Right lobe of liver (tissue), 4 donors: ENCODE measurements around the gene BCL10.

ENCODE experiments used
- CTCF ChIP-seq, 4 donors: fragments of 200-600 bp in 3 of 4; fragments of 450-650 bp in 1 of 4; IDR thresholded peaks; one replicate each; pipeline versions ENCODE4 v1.5.1 to v1.8.0; 2016 to 2022; ENCODE audit warnings: antibody characterized with exemption in 4 of 4, mild to moderate bottlenecking in 2 of 4
- POLR2A ChIP-seq: fragments of 450-650 bp; IDR thresholded peaks from one replicate; pipeline ENCODE4 v1.6.1; 2017; ENCODE audit warnings: antibody characterized with exemption, mild to moderate bottlenecking
- donor health status: DM: no; HTN: no; CAD: no.
- donor health status: DM: no; HTN: no; CAD: no.
- donor health status: DM: no; HTN: yes; CAD: no.

GRCh38 chr1:85284202-85284601 lies 7.8 kb upstream of the BCL10 start:
- TF ChIP-seq CTCF (IDR thresholded peaks at IDR 0.05) (no peak), POLR2A (no peak)
